GM12878 (cell line): ENCODE data around the gene GFRA3. TPM values are rescaled to one million over a fixed set of nuclear protein-coding genes. Genes with fewer than 3 reads are reported as not detected.

Experiments
- ATAC-seq: fragments of 200-7000 bp; cut with Tn5 transposase; 3 replicates; pipeline ENCODE4 v1.9.1; 2020; ENCODE audit warnings: mild to moderate bottlenecking, moderate library complexity
- BruUV-seq: library from RNA; stranded (reverse); fragments of 400-500 nt; replicated peaks from 2 replicates; lab custom pipeline; 2021; lab: Mats Ljungman, UMichigan
- CTCF ChIA-PET: fragments of 300-600 bp; sonication (Branson Sonifier 250); formaldehyde crosslinking; extraction: SDS; loops from one replicate; lab custom pipeline; 2021; ENCODE audit warnings: inconsistent platforms; lab: Yijun Ruan, JAX
- POLR2A ChIA-PET: fragments of 350-600 bp; formaldehyde crosslinking; extraction: SDS; loops from one replicate; lab custom pipeline; 2021; ENCODE audit warnings: inconsistent platforms; lab: Charles Lee
- RAD21 ChIA-PET: fragments of 300-600 bp; sonication (Branson Sonifier 250); formaldehyde crosslinking; loops from one replicate; lab custom pipeline; 2023; ENCODE audit warnings: antibody characterized with exemption; ENCODE audit not compliant: unreplicated experiment; lab: Charles Lee
- SMC1A ChIA-PET: fragments of 300-600 bp; sonication (Branson Sonifier 250); formaldehyde crosslinking; loops from one replicate; lab custom pipeline; 2023; ENCODE audit not compliant: unreplicated experiment, uncharacterized antibody; lab: Charles Lee
- DNase-seq: peaks from one replicate; pipeline ENCODE4 v3.0.0-alpha.2; 2011; ENCODE audit warnings: low read depth, low spot score
- FAIRE-seq: peaks from 3 replicates; lab custom pipeline; 2011; peaks lifted over from hg19 to GRCh38; lab: Jason Lieb, UNC
- H2AFZ ChIP-seq: 2 replicates; pipeline ENCODE4 v1.6.0; 2011; ENCODE audit warnings: low read depth, low read length, control low read depth; ENCODE audit not compliant: control insufficient read depth
- H3K27ac ChIP-seq: 2 replicates; pipeline ENCODE4 v1.5.1; 2011; ENCODE audit warnings: control low read depth; ENCODE audit not compliant: control insufficient read depth, insufficient read depth
- H3K27me3 ChIP-seq, 2 experiments: replicated peaks in 1 of 2; 2 replicates each; pipeline versions ENCODE4 v1.6.0 to v1.6.1; 2011; ENCODE audit warnings: low read length in 1 of 2; ENCODE audit not compliant: control insufficient read depth in 2 of 2, insufficient read depth in 2 of 2
- H3K36me3 ChIP-seq, 2 experiments: 2 replicates each; pipeline ENCODE4 v1.5.1; 2011; ENCODE audit warnings: low read length in 1 of 2; ENCODE audit not compliant: control insufficient read depth in 2 of 2, insufficient read depth in 2 of 2
- H3K4me1 ChIP-seq: 2 replicates; pipeline ENCODE4 v1.6.1; 2011; ENCODE audit warnings: mild to moderate bottlenecking, low read length, moderate library complexity, mixed read lengths; ENCODE audit not compliant: control insufficient read depth, insufficient read depth
- H3K4me2 ChIP-seq: 2 replicates; pipeline ENCODE4 v1.6.0; 2011; ENCODE audit warnings: control low read depth; ENCODE audit not compliant: control insufficient read depth, insufficient read depth
- H3K4me3 ChIP-seq: fragments of 200-600 bp; sonication (generic); 2 replicates; pipeline ENCODE4 v1.5.1; 2016
- H3K79me2 ChIP-seq: 2 replicates; pipeline ENCODE4 v1.6.0; 2011; ENCODE audit warnings: low read length; ENCODE audit not compliant: control insufficient read depth, insufficient read depth
- H3K9ac ChIP-seq: 2 replicates; pipeline ENCODE4 v1.8.0; 2011; ENCODE audit warnings: low read length, control low read depth, mixed read lengths; ENCODE audit not compliant: control insufficient read depth, insufficient read depth
- H3K9me3 ChIP-seq: replicated peaks from 3 replicates; pipeline ENCODE4 v1.5.1; 2011; ENCODE audit warnings: mild to moderate bottlenecking, low read length; ENCODE audit not compliant: control insufficient read depth, insufficient read depth
- H4K20me1 ChIP-seq: 2 replicates; pipeline ENCODE4 v1.6.0; 2011; ENCODE audit not compliant: control insufficient read depth, insufficient read depth
- ASH2L ChIP-seq: fragments of 300-600, 200-600 bp; sonication (generic); IDR thresholded peaks from 2 replicates; pipeline ENCODE4 v1.6.1; 2017; ENCODE audit warnings: low read depth, mild to moderate bottlenecking, borderline replicate concordance
- CBX3 ChIP-seq: fragments of 200-600 bp; sonication (generic); IDR thresholded peaks from 2 replicates; pipeline ENCODE4 v1.6.1; 2016; ENCODE audit warnings: low read depth, borderline replicate concordance
- CREM ChIP-seq: IDR thresholded peaks from 2 replicates; pipeline ENCODE4 v1.6.1; 2014; ENCODE audit warnings: antibody characterized with exemption, low read depth
- ESRRA ChIP-seq: IDR thresholded peaks from 2 replicates; pipeline ENCODE4 v1.6.1; 2012; ENCODE audit warnings: mild to moderate bottlenecking, low read length, improper control_type of control experiment
- IKZF1 ChIP-seq: fragments of 450-650 bp; conservative IDR thresholded peaks from 2 replicates; pipeline ENCODE4 v1.6.1; 2017; ENCODE audit warnings: antibody characterized with exemption, mild to moderate bottlenecking
- MEF2B ChIP-seq: fragments of 450-650 bp; IDR thresholded peaks from 2 replicates; pipeline ENCODE4 v1.6.1; 2018; ENCODE audit warnings: mild to moderate bottlenecking, moderate library complexity; ENCODE audit not compliant: partially characterized antibody, poor library complexity, severe bottlenecking
- MYC ChIP-seq: IDR thresholded peaks from 2 replicates; pipeline ENCODE4 v1.6.1; 2011; ENCODE audit warnings: mild to moderate bottlenecking, low read length, moderate library complexity, inconsistent platforms; ENCODE audit not compliant: insufficient read depth, insufficient replicate concordance, insufficient read length, severe bottlenecking
- NFYA ChIP-seq: IDR thresholded peaks from 2 replicates; pipeline ENCODE4 v1.6.1; 2011; ENCODE audit warnings: low read depth, mild to moderate bottlenecking, low read length, improper control_type of control experiment, borderline replicate concordance
- NR2C1 ChIP-seq: fragments of 450-650 bp; IDR thresholded peaks from 2 replicates; pipeline ENCODE4 v1.6.1; 2017; ENCODE audit warnings: antibody characterized with exemption, mild to moderate bottlenecking, moderate library complexity
- SMAD5 ChIP-seq: IDR thresholded peaks from 2 replicates; pipeline ENCODE4 v1.6.1; 2016; ENCODE audit warnings: antibody characterized with exemption, low read depth
- SMARCA5 ChIP-seq: fragments of 450-650 bp; IDR thresholded peaks from 2 replicates; pipeline ENCODE4 v1.6.1; 2017; ENCODE audit warnings: mild to moderate bottlenecking
- SMC3 ChIP-seq: IDR thresholded peaks from 2 replicates; pipeline ENCODE4 v1.6.1; 2011; ENCODE audit warnings: low read length, improper control_type of control experiment, borderline replicate concordance
- SREBF1 ChIP-seq: IDR thresholded peaks from 2 replicates; pipeline ENCODE4 v1.6.1; 2012; ENCODE audit warnings: mild to moderate bottlenecking, low read length
- SREBF2 ChIP-seq: IDR thresholded peaks from 2 replicates; pipeline ENCODE4 v1.6.1; 2012; ENCODE audit warnings: mild to moderate bottlenecking, low read length
- TCF7 ChIP-seq: IDR thresholded peaks from 2 replicates; pipeline ENCODE4 v1.6.1; 2014; ENCODE audit warnings: antibody characterized with exemption, borderline replicate concordance
- WRNIP1 ChIP-seq: IDR thresholded peaks from 2 replicates; pipeline ENCODE4 v1.6.1; 2011; ENCODE audit warnings: low read depth, low read length, improper control_type of control experiment, borderline replicate concordance
- ZNF207 ChIP-seq: fragments of 450-650 bp; IDR thresholded peaks from 2 replicates; pipeline ENCODE4 v1.6.1; 2014; ENCODE audit warnings: antibody characterized with exemption, mild to moderate bottlenecking, borderline replicate concordance
- ZNF622 ChIP-seq: fragments of 450-650 bp; IDR thresholded peaks from 2 replicates; pipeline ENCODE4 v1.6.1; 2017; ENCODE audit warnings: mild to moderate bottlenecking, inconsistent platforms
- ZSCAN29 ChIP-seq: fragments of 450-650 bp; IDR thresholded peaks from 2 replicates; pipeline ENCODE4 v1.6.1; 2017; ENCODE audit warnings: mild to moderate bottlenecking, moderate library complexity
- WGBS: methylation state at CpG from one replicate; pipeline ENCODE4 v1.1.6; 2016; ENCODE audit warnings: low lambda C conversion rate; ENCODE audit not compliant: insufficient replicate concordance, insufficient coverage; ENCODE audit errors: missing lambda C conversion rate; 5-methylcytosine and 5-hydroxymethylcytosine counted together
- in situ Hi-C: fragments of 300-500 bp; cut with MboI; formaldehyde crosslinking; loops from 9 replicates; pipeline ENCODE4 v1.14.3; 2018; ENCODE audit warnings: mixed read lengths
- intact Hi-C: fragments of 100-400 bp; cut with micrococcal nuclease; formaldehyde crosslinking; loops from one replicate; pipeline ENCODE4 v1.14.2; 2022; ENCODE audit not compliant: unreplicated experiment
- polyA plus RNA-seq, 11 experiments: library from polyadenylated mRNA; depleted of rRNA in 4 of 11; unstranded in 6 of 11; stranded (reverse) in 5 of 11; fragments of >200 nt; fragmentation: Nextera tagmentation in 4 of 11; fragmentation: Illumina TruSeq in 1 of 11; extraction: Ambion mirVana in 4 of 11; extraction: Trizol in 1 of 11; gene quantifications; 1 replicate in 1 of 11; 2 replicates in 10 of 11; pipeline versions ENCODE4 v1.2.1 to v1.2.3, GENCODE V29; 2011 to 2016; ENCODE audit warnings: inconsistent platforms in 2 of 11, missing spikeins in 2 of 11, low read depth in 1 of 11
- total RNA-seq, 4 experiments: library from RNA; depleted of rRNA in 3 of 4; stranded (reverse); fragments of >200 nt in 3 of 4; fragmentation: Illumina TruSeq in 1 of 4; extraction: Trizol in 1 of 4; gene quantifications; 2 replicates each; pipeline versions ENCODE4 v1.2.1 to v1.2.3, GENCODE V29; 2013 to 2021
- TF ChIP-seq, protein P1 (sequence below): fragments of 450-650 bp; formaldehyde crosslinking; IDR thresholded peaks from 2 replicates; pipeline ENCODE4 v1.4.0; 2020; ENCODE audit warnings: mild to moderate bottlenecking, moderate library complexity

Gene GFRA3
- total and polyA plus RNA-seq, 10 of the 15 experiments (the other 5 are each of a cell fraction or from before 2014, with no cell fraction given), result 0.06 to 0.10 (median 0.08) TPM; not detected in 7

DNA sequence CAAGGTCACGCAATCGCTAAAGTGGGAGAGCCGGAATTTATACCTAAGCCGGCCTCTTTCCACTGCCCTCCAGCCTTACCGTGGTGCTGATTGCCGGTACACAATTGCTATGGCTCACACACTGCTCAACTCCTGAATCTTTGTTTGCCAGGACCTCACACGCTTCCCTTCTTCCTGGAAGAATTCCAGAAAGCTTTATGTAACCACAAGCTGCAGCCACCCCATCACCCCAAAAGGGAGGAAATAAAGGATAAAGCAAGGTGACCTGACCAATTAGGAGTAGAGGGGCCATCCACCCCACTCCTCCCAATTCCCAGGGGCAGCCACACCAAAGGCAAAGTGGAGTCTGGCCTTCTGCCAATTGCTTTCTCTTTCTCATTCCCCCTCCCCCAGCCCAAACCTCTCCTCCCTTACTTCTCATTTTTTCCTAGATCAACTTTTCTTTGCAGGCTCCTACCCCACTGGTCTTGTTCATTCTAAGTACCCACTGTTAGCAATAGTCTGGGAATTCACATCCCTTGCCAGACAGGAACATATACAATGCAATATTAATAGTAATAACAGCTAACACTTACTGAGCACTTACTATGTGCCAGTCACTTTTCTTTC, 43.3 kb downstream of the GFRA3 start:
- H3K9me3 ChIP-seq, result peaks cover 3% of the 10 kb centered on the region; the same call in 1 of the 3 replicates
- H3K27ac ChIP-seq, result no peak overlapping the region
- no peaks in the 10 kb centered on the region for H3K27me3 ChIP-seq
- intact Hi-C loops, result no loop called here
- WGBS, result 95% methylated on average over 7 of the region's 7 CpGs
- no peaks in the 10 kb centered on the region for H4K20me1 ChIP-seq
- H3K79me2 ChIP-seq, result no peaks in the 10 kb centered on the region
- no peaks in the 10 kb centered on the region for H3K36me3 ChIP-seq
- TF ChIP-seq SMARCA5 (no peak), IKZF1 (no peak), NFYA (no peak), SMAD5 (no peak), SREBF1 (no peak), WRNIP1 (no peak), SMC3 (no peak), MYC (no peak), MEF2B (no peak), ESRRA (no peak), ZSCAN29 (no peak), ZNF207 (no peak), NR2C1 (no peak), ASH2L (no peak), CBX3 (no peak), TCF7 (no peak), ZNF622 (no peak), SREBF2 (no peak), CREM (no peak)
- TF ChIP-seq, protein P1, sequence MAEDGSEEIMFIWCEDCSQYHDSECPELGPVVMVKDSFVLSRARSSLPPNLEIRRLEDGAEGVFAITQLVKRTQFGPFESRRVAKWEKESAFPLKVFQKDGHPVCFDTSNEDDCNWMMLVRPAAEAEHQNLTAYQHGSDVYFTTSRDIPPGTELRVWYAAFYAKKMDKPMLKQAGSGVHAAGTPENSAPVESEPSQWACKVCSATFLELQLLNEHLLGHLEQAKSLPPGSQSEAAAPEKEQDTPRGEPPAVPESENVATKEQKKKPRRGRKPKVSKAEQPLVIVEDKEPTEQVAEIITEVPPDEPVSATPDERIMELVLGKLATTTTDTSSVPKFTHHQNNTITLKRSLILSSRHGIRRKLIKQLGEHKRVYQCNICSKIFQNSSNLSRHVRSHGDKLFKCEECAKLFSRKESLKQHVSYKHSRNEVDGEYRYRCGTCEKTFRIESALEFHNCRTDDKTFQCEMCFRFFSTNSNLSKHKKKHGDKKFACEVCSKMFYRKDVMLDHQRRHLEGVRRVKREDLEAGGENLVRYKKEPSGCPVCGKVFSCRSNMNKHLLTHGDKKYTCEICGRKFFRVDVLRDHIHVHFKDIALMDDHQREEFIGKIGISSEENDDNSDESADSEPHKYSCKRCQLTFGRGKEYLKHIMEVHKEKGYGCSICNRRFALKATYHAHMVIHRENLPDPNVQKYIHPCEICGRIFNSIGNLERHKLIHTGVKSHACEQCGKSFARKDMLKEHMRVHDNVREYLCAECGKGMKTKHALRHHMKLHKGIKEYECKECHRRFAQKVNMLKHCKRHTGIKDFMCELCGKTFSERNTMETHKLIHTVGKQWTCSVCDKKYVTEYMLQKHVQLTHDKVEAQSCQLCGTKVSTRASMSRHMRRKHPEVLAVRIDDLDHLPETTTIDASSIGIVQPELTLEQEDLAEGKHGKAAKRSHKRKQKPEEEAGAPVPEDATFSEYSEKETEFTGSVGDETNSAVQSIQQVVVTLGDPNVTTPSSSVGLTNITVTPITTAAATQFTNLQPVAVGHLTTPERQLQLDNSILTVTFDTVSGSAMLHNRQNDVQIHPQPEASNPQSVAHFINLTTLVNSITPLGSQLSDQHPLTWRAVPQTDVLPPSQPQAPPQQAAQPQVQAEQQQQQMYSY (CRISPR knock-in tag), result no peak
- FAIRE-seq (no peak), DNase-seq (no peak), ATAC-seq (no peak)
- H3K9ac ChIP-seq, result no peak overlapping the region
- no peak overlapping the region for H2AFZ ChIP-seq
- BruUV-seq, result no TSS peak
- H3K4me3 ChIP-seq, result no peak overlapping the region
- ChIA-PET POLR2A (no interaction called here), CTCF (interaction anchor here (0.6 to 2.2 kb wide), 2 partner anchors 8 to 618 kb away, joined by 4 to 8 read pairs; no protein-coding TSS in a partner anchor), RAD21 (interaction anchor here (0.6 kb wide), 1 partner anchor 8 kb away, joined by 3 read pairs; no protein-coding TSS in a partner anchor), SMC1A (interaction anchor here (1.0 kb wide), 1 partner anchor 452 kb away, joined by 3 read pairs; no protein-coding TSS in a partner anchor)
- in situ Hi-C loops, result no loop called here
- H3K4me2 ChIP-seq, result no peak overlapping the region
- no peaks in the 10 kb centered on the region for H3K4me1 ChIP-seq
